RWPE2 (cell line): ENCODE measurements around the gene TSPY9.
A peak's percentile ranks its signal among the peaks of the same experiment; 100 is the strongest.
"Not testable (repeated sequence)": the region's sequence is repeated elsewhere in the genome, so short reads cannot be mapped to it uniquely, and the experiment has no call there.

Experiments used
- ATAC-seq: fragments of 200-7000 bp; cut with Tn5 transposase; 3 replicates; pipeline ENCODE4 v1.9.1; 2021; ENCODE audit warnings: low read depth
- DNase-seq: peaks from one replicate; pipeline ENCODE4 v3.0.0-alpha.2; 2020; ENCODE audit warnings: low spot score
- H3K27ac ChIP-seq: fragments of 450-650 bp; 2 replicates; pipeline ENCODE4 v1.5.1; 2017; ENCODE audit warnings: mild to moderate bottlenecking; ENCODE audit not compliant: poor library complexity, severe bottlenecking
- H3K27me3 ChIP-seq: fragments of 250-450 bp; sonication (Bioruptor Pico); 2 replicates; pipeline ENCODE4 v1.5.1; 2021; ENCODE audit warnings: mild to moderate bottlenecking, moderate library complexity; ENCODE audit not compliant: insufficient read depth, poor library complexity, severe bottlenecking
- H3K36me3 ChIP-seq: fragments of 250-450 bp; sonication (Bioruptor Pico); 2 replicates; pipeline ENCODE4 v1.5.1; 2020; ENCODE audit warnings: low read depth, mild to moderate bottlenecking, moderate library complexity
- H3K4me1 ChIP-seq: fragments of 250-450 bp; sonication (Bioruptor Pico); 2 replicates; pipeline ENCODE4 v1.5.1; 2021; ENCODE audit warnings: mild to moderate bottlenecking, moderate library complexity; ENCODE audit not compliant: insufficient read depth, poor library complexity, severe bottlenecking
- H3K4me3 ChIP-seq: fragments of 250-450 bp; sonication (Bioruptor Pico); 2 replicates; pipeline ENCODE4 v1.5.1; 2021; ENCODE audit warnings: mild to moderate bottlenecking, moderate library complexity; ENCODE audit not compliant: severe bottlenecking
- H3K9me3 ChIP-seq: fragments of 250-450 bp; sonication (Bioruptor Pico); 2 replicates; pipeline ENCODE4 v1.5.1; 2021; ENCODE audit warnings: mild to moderate bottlenecking, moderate library complexity; ENCODE audit not compliant: severe bottlenecking

Gene TSPY9

GRCh38 chrY:9486967-9487366, at the start of gene TSPY9:
TSPY9 (plus strand) TSS chrY:9487267; CDS start chrY:9487313, 46 bp downstream.
- H3K36me3 ChIP-seq, H3K4me1 ChIP-seq, H3K9me3 ChIP-seq, ATAC-seq, H3K27ac ChIP-seq, DNase-seq, H3K27me3 ChIP-seq, H3K4me3 ChIP-seq: not testable (repeated sequence)

- H3K9me3 ChIP-seq, H3K4me1 ChIP-seq, H3K4me3 ChIP-seq, H3K27me3 ChIP-seq, H3K27ac ChIP-seq, H3K36me3 ChIP-seq, DNase-seq, ATAC-seq: not testable (repeated sequence)
These were observed 20.4 kb upstream of the TSPY9 start, which contains the start of gene TSPY1 for GRCh38 chrY:9466655-9467054. TSPY1 (plus strand) TSS chrY:9466955; CDS start chrY:9467001, 46 bp downstream.

- not testable (repeated sequence) for H3K4me1 ChIP-seq, ATAC-seq, H3K36me3 ChIP-seq, H3K27ac ChIP-seq, H3K4me3 ChIP-seq, H3K9me3 ChIP-seq, H3K27me3 ChIP-seq
- peak; percentile 38 for DNase-seq
These were observed 17.3 kb downstream of the TSPY9 start for GRCh38 chrY:9504396-9504795.

- H3K36me3 ChIP-seq, H3K9me3 ChIP-seq, H3K27ac ChIP-seq, H3K4me1 ChIP-seq, H3K4me3 ChIP-seq, ATAC-seq, H3K27me3 ChIP-seq: not testable (repeated sequence)
- peak; percentile 38 for DNase-seq
These were observed 29.2 kb downstream of the TSPY9 start for GRCh38 chrY:9516287-9516686.

- not testable (repeated sequence) for ATAC-seq, H3K27me3 ChIP-seq, H3K4me3 ChIP-seq, H3K4me1 ChIP-seq, DNase-seq, H3K36me3 ChIP-seq, H3K27ac ChIP-seq, H3K9me3 ChIP-seq
These were observed 40.5 kb downstream of the TSPY9 start, which contains the start of gene TSPY10 for GRCh38 chrY:9527580-9527979. TSPY10 (plus strand) TSS chrY:9527880; CDS start chrY:9527926, 46 bp downstream.
